Natural killer cell (primary cell): Measurements from ENCODE around the gene BEST2. TPM values are rescaled to one million over a fixed set of nuclear protein-coding genes. Genes with fewer than 3 reads are reported as not detected.

Experiments used
- ATAC-seq, 3 donors: fragments of 150-1000 bp in 2 of 3; fragments of 200-7000 bp in 1 of 3; cut with Tn5 transposase; 1 replicate in 1 of 3; 2 replicates in 2 of 3; pipeline ENCODE4 v1.10.0; 2021; ENCODE audit warnings: mild to moderate bottlenecking in 2 of 3, moderate library complexity in 2 of 3
- DNase-seq, 2 donors: peaks; one replicate each; pipeline versions ENCODE4 v3.0.0 to v3.0.0-alpha.2; 2013 to 2021; ENCODE audit warnings: mixed read lengths in 1 of 2
- H3K27ac ChIP-seq: one replicate; pipeline ENCODE4 v1.5.1; 2013; ENCODE audit warnings: mild to moderate bottlenecking, low read length
- H3K27me3 ChIP-seq: one replicate; pipeline ENCODE4 v1.6.1; 2013; ENCODE audit warnings: low read length; ENCODE audit not compliant: control insufficient read depth, insufficient read depth
- H3K36me3 ChIP-seq: one replicate; pipeline ENCODE4 v1.6.1; 2013; ENCODE audit warnings: low read length; ENCODE audit not compliant: control insufficient read depth, insufficient read depth
- H3K4me1 ChIP-seq: one replicate; pipeline ENCODE4 v1.6.1; 2013; ENCODE audit warnings: low read length; ENCODE audit not compliant: control insufficient read depth, insufficient read depth
- H3K4me3 ChIP-seq: one replicate; pipeline ENCODE4 v1.5.1; 2013; ENCODE audit warnings: low read length
- H3K9me3 ChIP-seq: one replicate; pipeline ENCODE4 v1.6.1; 2013; ENCODE audit warnings: low read length; ENCODE audit not compliant: control insufficient read depth, insufficient read depth
- H3K27ac Mint-ChIP-seq, 2 donors: one replicate each; pipeline ENCODE4 v1.8.0; 2022; ENCODE audit warnings: mild to moderate bottlenecking in 2 of 2, mixed read lengths in 2 of 2, moderate library complexity in 1 of 2
- H3K27me3 Mint-ChIP-seq, 2 donors: one replicate each; pipeline ENCODE4 v1.8.0; 2022; ENCODE audit warnings: low read depth in 2 of 2, mixed read lengths in 2 of 2
- H3K36me3 Mint-ChIP-seq: one replicate; pipeline ENCODE4 v1.8.0; 2022; ENCODE audit warnings: mixed read lengths
- H3K4me1 Mint-ChIP-seq, 2 donors: one replicate each; pipeline ENCODE4 v1.8.0; 2022; ENCODE audit warnings: mixed read lengths in 2 of 2
- H3K4me3 Mint-ChIP-seq: one replicate; pipeline ENCODE4 v1.8.0; 2022; ENCODE audit warnings: mild to moderate bottlenecking, moderate library complexity, mixed read lengths
- H3K9me3 Mint-ChIP-seq, 2 donors: one replicate each; pipeline ENCODE4 v1.8.0; 2022; ENCODE audit warnings: mixed read lengths in 2 of 2
- WGBS: methylation state at CpG from one replicate; pipeline ENCODE4 v1.1.7; 2013; ENCODE audit warnings: missing lambda C conversion rate; ENCODE audit not compliant: insufficient coverage; 5-methylcytosine and 5-hydroxymethylcytosine counted together
- intact Hi-C: fragments of 100-400 bp; cut with micrococcal nuclease; formaldehyde crosslinking; loops from one replicate; pipeline ENCODE4 v1.14.2; 2022
- total RNA-seq, 4 donors: library from RNA; stranded (reverse); fragments of 120-200 nt in 1 of 4; gene quantifications; one replicate each; pipeline versions ENCODE4 v1.2.3 to v1.2.4, GENCODE V29; 2013 to 2022
- TF ChIP-seq, protein P1 (sequence below): fragments of 200-600 bp; IDR thresholded peaks from one replicate; pipeline ENCODE4 v1.8.0; 2022; ENCODE audit warnings: antibody characterized with exemption

Gene BEST2
- total RNA-seq, 3 donors from 2014 or later (not counting 1 experiment from before 2014, with no cell fraction given), result not detected

DNA sequence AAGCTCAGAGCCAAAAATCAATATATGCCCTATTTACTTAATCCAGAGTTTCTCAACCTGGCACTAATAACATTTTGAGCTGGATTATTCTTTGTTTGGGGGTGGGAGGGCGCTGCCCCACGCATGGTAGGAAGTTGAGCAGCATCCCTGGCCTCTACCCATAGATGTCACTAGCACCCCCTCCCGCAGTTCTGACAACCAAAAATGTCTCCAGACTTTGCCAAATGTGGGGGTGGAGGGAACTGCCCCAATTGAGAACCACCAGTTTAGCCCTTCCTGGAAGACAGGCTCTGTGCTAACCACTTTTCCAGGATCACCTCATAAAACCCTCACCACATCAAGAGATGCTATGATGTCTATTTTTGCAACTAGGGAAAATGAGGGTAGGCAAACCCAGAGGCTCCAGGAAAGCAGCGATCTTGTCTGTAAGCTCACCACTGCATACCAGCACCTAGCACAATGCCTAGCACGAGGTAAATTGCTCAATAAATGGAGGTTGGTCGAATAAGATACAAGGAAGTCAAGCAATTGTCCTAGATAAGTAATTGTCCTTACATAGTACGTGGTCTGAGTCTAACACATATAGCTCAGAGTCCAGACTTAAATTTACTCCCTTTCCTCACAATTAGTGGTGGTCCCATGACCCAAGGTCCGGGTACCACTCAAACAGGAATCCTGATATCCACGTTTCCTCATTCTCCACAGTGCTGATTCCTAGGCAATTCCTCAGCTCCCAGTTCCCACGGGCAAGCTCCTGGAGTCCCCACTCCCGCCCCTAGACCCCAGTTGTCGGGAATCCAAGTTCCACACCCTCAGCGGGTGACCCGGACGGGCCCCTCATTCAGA is 18.0 kb upstream of the BEST2 start:
- Mint-ChIP-seq H3K27ac (peak overlapping the region; percentile 92 to 97), H3K36me3 (no peaks in the 10 kb centered on the region), H3K4me1 (peaks cover 38 to 54% of the 10 kb centered on the region in 2 donors), H3K27me3 (no peaks in the 10 kb centered on the region), H3K9me3 (no peaks in the 10 kb centered on the region), H3K4me3 (peak overlapping the region; percentile 91)
- Histone ChIP-seq H3K27me3 (no peaks in the 10 kb centered on the region), H3K36me3 (peaks cover 25% of the 10 kb centered on the region), H3K4me3 (peak overlapping the region; percentile 91), H3K27ac (peak overlapping the region; percentile 81), H3K9me3 (no peaks in the 10 kb centered on the region), H3K4me1 (peaks cover 60% of the 10 kb centered on the region)
- 0% methylated on average over 13 of the region's 15 CpGs for WGBS
- DNase-seq (peak in 1 of 2 donors; percentile 70), ATAC-seq (no peak)
- intact Hi-C loops, result loop anchor here (1.0 kb wide), 1 partner anchor 10 kb away; the partner anchor contains the start of gene TNPO2
- TF ChIP-seq, protein P1, sequence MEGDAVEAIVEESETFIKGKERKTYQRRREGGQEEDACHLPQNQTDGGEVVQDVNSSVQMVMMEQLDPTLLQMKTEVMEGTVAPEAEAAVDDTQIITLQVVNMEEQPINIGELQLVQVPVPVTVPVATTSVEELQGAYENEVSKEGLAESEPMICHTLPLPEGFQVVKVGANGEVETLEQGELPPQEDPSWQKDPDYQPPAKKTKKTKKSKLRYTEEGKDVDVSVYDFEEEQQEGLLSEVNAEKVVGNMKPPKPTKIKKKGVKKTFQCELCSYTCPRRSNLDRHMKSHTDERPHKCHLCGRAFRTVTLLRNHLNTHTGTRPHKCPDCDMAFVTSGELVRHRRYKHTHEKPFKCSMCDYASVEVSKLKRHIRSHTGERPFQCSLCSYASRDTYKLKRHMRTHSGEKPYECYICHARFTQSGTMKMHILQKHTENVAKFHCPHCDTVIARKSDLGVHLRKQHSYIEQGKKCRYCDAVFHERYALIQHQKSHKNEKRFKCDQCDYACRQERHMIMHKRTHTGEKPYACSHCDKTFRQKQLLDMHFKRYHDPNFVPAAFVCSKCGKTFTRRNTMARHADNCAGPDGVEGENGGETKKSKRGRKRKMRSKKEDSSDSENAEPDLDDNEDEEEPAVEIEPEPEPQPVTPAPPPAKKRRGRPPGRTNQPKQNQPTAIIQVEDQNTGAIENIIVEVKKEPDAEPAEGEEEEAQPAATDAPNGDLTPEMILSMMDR, result peak; percentile 20

DNA sequence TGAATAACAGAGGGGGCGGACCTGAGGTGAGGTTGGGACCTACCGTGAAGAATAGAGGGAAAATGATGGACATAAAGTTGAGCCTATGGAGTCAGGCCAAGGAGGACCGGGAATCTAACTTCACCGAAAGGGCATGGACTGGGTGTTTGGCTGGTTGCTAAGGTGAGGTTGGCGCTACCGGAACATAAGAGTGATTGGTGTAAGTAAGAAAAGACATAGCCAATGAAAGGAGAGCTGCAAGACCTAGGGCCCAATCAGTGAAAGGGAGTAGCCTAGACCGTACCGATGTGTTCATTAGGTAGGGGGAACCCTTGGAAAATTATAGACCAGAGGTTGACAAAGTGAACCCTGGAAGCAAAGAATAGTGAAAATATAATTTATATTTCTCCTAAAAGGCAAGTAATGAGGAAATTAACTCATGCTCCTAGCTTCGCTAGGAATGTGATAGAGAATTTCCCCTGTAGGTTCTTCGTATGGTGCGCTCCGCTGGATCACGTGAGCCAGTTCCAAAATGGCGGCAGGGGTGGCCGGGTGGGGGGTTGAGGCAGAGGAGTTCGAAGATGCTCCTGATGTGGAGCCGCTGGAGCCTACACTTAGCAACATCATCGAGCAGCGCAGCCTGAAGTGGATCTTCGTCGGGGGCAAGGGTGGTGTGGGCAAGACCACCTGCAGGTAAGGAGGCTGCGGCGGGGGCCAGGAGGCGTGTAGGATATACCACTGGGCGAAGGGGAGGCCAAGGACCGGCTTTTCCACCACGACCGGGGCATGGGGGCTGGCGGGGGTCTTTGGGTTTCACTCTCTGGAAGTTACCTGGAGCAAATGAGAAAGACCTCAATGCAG is 14.4 kb upstream of the BEST2 start, which contains the start of gene GET3:
GET3 (plus strand) TSS at position 503 of the 840 bp plus-strand sequence; CDS start at position 512, 9 bp downstream.
- Mint-ChIP-seq H3K4me3 (peak within 1 kb of the TSS; percentile 93), H3K27me3 (no peaks in the 10 kb centered on the region), H3K4me1 (peaks cover 34 to 45% of the 10 kb centered on the region in 2 donors), H3K27ac (peak within 1 kb of the TSS; percentile 90 to 92), H3K36me3 (no peaks in the 10 kb centered on the region), H3K9me3 (no peaks in the 10 kb centered on the region)
- peak within 1 kb of the TSS; percentile 83 for H3K27ac ChIP-seq
- ATAC-seq, result peak; percentile 72 to 85 (median 76)
- H3K4me3 ChIP-seq, result peak within 1 kb of the TSS; percentile 58
- H3K36me3 ChIP-seq, result peaks cover 5% of the 10 kb centered on the region
- TF ChIP-seq, protein P1, result no peak
- H3K4me1 ChIP-seq, result peaks cover 43% of the 10 kb centered on the region
- WGBS, result under 1% methylated on average over 29 of the region's 29 CpGs
- no peaks in the 10 kb centered on the region for H3K27me3 ChIP-seq
- DNase-seq, result peak; percentile 73 to 92
- H3K9me3 ChIP-seq, result no peaks in the 10 kb centered on the region
- intact Hi-C loops, result loop anchor here (2.0 kb wide), 1 partner anchor 56 kb away; no protein-coding TSS in a partner anchor

DNA sequence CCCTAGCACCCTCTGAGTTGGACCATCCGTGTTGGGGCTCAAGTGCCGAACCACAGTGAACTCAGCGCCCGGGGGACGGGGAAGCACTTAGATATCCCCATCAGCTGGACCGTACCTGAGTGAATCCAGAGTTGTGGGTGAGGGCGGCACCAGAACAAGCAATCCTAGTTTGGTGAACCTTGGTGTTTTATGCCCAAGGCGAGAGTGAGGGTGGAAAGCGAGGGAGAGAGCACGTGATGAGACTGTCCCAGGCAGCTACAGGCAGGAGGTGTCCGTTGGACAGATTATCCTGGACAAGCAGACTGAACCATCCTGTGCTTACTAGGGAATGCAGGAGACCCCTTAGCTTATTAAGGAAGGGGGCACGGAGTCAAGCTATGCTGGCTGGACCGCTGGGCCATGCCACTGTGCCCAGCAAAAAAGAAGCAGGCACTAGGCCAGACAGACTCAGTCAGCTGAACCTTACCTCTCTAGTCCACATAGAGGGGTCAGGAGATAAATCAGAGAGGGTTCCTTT is 13.7 kb upstream of the BEST2 start:
- peaks cover 4% of the 10 kb centered on the region for H3K36me3 ChIP-seq
- Mint-ChIP-seq H3K9me3 (no peaks in the 10 kb centered on the region), H3K36me3 (no peaks in the 10 kb centered on the region), H3K4me1 (peaks cover 28 to 39% of the 10 kb centered on the region in 2 donors), H3K4me3 (peak overlapping the region; percentile 93), H3K27ac (peak overlapping the region; percentile 90 to 92), H3K27me3 (no peaks in the 10 kb centered on the region)
- 14% methylated on average over 13 of the region's 13 CpGs for WGBS
- DNase-seq, result no peak
- peaks cover 36% of the 10 kb centered on the region for H3K4me1 ChIP-seq
- no peak for ATAC-seq
- no peaks in the 10 kb centered on the region for H3K27me3 ChIP-seq
- TF ChIP-seq, protein P1, result no peak
- intact Hi-C loops, result loop anchor here (2.0 kb wide), 1 partner anchor 55 kb away; no protein-coding TSS in a partner anchor
- H3K4me3 ChIP-seq, result peak overlapping the region; percentile 58
- no peaks in the 10 kb centered on the region for H3K9me3 ChIP-seq
- peak overlapping the region; percentile 83 for H3K27ac ChIP-seq
